ENCODE measurements around the gene SPATA6L.

DNA sequence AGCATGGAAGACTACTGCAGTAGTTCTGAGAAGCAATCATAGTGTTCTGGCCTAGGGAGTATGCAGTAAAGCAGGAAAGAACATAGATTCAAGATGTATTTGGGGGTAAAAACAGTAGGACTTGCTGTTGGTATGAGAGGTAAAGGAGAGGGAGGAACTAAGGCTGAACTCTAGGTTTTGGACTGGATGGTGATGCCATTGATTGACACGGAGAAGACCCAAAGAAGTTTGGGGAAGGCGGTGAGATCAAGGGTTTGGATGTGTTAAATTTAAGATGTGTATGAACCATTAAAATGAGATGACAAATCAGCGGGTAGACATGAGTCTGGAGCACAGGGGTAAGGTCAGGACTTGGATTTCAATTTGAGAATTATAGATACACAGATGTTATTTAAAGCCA is 11.1 kb upstream of the SPATA6L start:
- TF ChIP-seq, protein P1, sequence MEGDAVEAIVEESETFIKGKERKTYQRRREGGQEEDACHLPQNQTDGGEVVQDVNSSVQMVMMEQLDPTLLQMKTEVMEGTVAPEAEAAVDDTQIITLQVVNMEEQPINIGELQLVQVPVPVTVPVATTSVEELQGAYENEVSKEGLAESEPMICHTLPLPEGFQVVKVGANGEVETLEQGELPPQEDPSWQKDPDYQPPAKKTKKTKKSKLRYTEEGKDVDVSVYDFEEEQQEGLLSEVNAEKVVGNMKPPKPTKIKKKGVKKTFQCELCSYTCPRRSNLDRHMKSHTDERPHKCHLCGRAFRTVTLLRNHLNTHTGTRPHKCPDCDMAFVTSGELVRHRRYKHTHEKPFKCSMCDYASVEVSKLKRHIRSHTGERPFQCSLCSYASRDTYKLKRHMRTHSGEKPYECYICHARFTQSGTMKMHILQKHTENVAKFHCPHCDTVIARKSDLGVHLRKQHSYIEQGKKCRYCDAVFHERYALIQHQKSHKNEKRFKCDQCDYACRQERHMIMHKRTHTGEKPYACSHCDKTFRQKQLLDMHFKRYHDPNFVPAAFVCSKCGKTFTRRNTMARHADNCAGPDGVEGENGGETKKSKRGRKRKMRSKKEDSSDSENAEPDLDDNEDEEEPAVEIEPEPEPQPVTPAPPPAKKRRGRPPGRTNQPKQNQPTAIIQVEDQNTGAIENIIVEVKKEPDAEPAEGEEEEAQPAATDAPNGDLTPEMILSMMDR (conservative IDR thresholded peaks at IDR 0.05; ENCODE audit: low read depth in 2 of 2), result no peak
- TF ChIP-seq EZH2 (IDR thresholded peaks at IDR 0.05; ENCODE audit: low read depth, unreplicated experiment) (no peak), EZH2phosphoT487 (IDR thresholded peaks at IDR 0.05; ENCODE audit: unreplicated experiment) (no peak), ZNF114 (CRISPR knock-in tag; IDR thresholded peaks at IDR 0.05) (no peak), POLR2AphosphoS5 (IDR thresholded peaks at IDR 0.05; ENCODE audit: low read depth) (no peak), REST (IDR thresholded peaks at IDR 0.05; ENCODE audit: unreplicated experiment) (no peak)
